ENCODE measurements around the gene TAS1R2. TPM values are rescaled to one million over a fixed set of nuclear protein-coding genes. Genes with fewer than 3 reads are reported as not detected.

TAS1R2 gene
- total and polyA plus RNA-seq, 9 of the 15 experiments (the other 6 are each of a cell fraction or from before 2014, with no cell fraction given) = not detected

DNA sequence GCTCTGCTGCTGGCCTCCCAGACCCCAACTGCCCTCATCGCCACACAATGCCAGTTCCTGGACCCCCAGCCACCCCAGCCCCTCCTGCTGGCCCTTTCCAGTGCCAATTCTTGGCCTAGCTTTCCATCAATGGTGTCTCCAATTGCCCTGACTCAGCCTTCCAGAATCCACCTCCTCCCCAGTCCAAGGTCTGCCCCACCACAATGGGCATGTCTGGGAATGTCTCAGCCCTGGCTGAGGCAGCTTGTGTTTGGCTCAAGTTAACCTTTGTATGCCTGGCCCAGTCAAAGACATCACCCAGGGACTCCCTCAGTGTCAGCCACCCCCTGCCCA is 26.5 kb upstream of the TAS1R2 start:
- 89% methylated on average over 1 of the region's 1 CpG for WGBS (ENCODE audit: insufficient coverage, low coverage, missing lambda C conversion rate)
- DNase-seq (ENCODE audit: extremely low read depth in 1 of 4, low spot score in 3 of 4) (no peak), FAIRE-seq (no peak), ATAC-seq (no peak)
- Histone ChIP-seq H3K9me3 (replicated peaks; ENCODE audit: control insufficient read depth, insufficient read depth, low read depth, low read length) (no peaks in the 10 kb centered on the region), H3K4me3 (no peak overlapping the region), H3K36me3 (ENCODE audit: control insufficient read depth, insufficient read depth, low read length) (peaks cover 12% of the 10 kb centered on the region; the same call in 1 of the 3 replicates), H3K27ac (ENCODE audit: extremely low read depth, low read depth, low read length) (no peak overlapping the region), H2AFZ (ENCODE audit: low read depth, low read length) (no peak overlapping the region), H3K79me2 (ENCODE audit: control insufficient read depth, insufficient read depth, low read length) (no peaks in the 10 kb centered on the region), H3K9me1 (ENCODE audit: control insufficient read depth, insufficient read depth, low read length) (no peaks in the 10 kb centered on the region), H3K9ac (ENCODE audit: insufficient read depth in 1 of 2, low read depth in 2 of 2, low read length in 2 of 2) (no peak overlapping the region), H3K27me3 (ENCODE audit: control insufficient read depth in 2 of 2, insufficient read depth in 2 of 2, low read length in 2 of 2) (no peaks in the 10 kb centered on the region), H3K4me2 (ENCODE audit: insufficient read depth, low read length) (no peak overlapping the region), H4K20me1 (replicated peaks; ENCODE audit: control insufficient read depth, insufficient read depth, low read length) (peaks cover 3% of the 10 kb centered on the region; the same call in 1 of the 2 replicates), H3K4me1 (replicated peaks in 1 of 2; ENCODE audit: control insufficient read depth in 2 of 2, insufficient read depth in 2 of 2, low read length in 2 of 2) (peaks cover 0 to 5% of the 10 kb centered on the region in 2 experiments; a peak in 1 of 5 replicates)
- CTCF ChIA-PET (ENCODE audit: low intra/inter-chr PET ratio) = interaction anchor here (7.0 kb wide), 1 partner anchor 26 kb away, joined by 108 read pairs; no protein-coding TSS in a partner anchor
- POLR2A ChIA-PET = no interaction called here
- in situ Hi-C loops (cut with MboI) = loop anchor here (10.0 kb wide), 2 partner anchors 359 to 769 kb away; no protein-coding TSS in a partner anchor
- no TSS peak for BruUV-seq (replicated peaks)
- intact Hi-C loops (cut with micrococcal nuclease) = no loop called here
- TF ChIP-seq ELK1 (CRISPR knock-in tag; IDR thresholded peaks at IDR 0.05) (no peak), CHCHD3 (CRISPR knock-in tag; IDR thresholded peaks at IDR 0.05) (no peak), ZNF445 (CRISPR knock-in tag; IDR thresholded peaks at IDR 0.05; ENCODE audit: low read depth) (no peak), ZNF77 (CRISPR knock-in tag; IDR thresholded peaks at IDR 0.05) (no peak), SREBF1 (IDR thresholded peaks at IDR 0.05; ENCODE audit: borderline replicate concordance, low read depth, low read length) (no peak), PRDM10 (IDR thresholded peaks at IDR 0.05; ENCODE audit: partially characterized antibody) (no peak), KDM2B (CRISPR knock-in tag; IDR thresholded peaks at IDR 0.05) (no peak), ZNF740 (CRISPR knock-in tag; IDR thresholded peaks at IDR 0.05) (no peak), ZNF740 (tag; IDR thresholded peaks at IDR 0.05) (no peak), ZC3H4 (CRISPR knock-in tag; IDR thresholded peaks at IDR 0.05; ENCODE audit: borderline replicate concordance) (no peak), ZFX (CRISPR knock-in tag; IDR thresholded peaks at IDR 0.05) (no peak), SMARCB1 (IDR thresholded peaks at IDR 0.05; ENCODE audit: insufficient read length, low read depth) (no peak), ZNF695 (CRISPR knock-in tag; IDR thresholded peaks at IDR 0.05) (no peak), ELF1 (tag; IDR thresholded peaks at IDR 0.05) (no peak)
- TF ChIP-seq, protein P1, sequence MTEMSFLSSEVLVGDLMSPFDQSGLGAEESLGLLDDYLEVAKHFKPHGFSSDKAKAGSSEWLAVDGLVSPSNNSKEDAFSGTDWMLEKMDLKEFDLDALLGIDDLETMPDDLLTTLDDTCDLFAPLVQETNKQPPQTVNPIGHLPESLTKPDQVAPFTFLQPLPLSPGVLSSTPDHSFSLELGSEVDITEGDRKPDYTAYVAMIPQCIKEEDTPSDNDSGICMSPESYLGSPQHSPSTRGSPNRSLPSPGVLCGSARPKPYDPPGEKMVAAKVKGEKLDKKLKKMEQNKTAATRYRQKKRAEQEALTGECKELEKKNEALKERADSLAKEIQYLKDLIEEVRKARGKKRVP (CRISPR knock-in tag; IDR thresholded peaks at IDR 0.05) = no peak
- TF ChIP-seq, protein P2, sequence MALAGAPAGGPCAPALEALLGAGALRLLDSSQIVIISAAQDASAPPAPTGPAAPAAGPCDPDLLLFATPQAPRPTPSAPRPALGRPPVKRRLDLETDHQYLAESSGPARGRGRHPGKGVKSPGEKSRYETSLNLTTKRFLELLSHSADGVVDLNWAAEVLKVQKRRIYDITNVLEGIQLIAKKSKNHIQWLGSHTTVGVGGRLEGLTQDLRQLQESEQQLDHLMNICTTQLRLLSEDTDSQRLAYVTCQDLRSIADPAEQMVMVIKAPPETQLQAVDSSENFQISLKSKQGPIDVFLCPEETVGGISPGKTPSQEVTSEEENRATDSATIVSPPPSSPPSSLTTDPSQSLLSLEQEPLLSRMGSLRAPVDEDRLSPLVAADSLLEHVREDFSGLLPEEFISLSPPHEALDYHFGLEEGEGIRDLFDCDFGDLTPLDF (CRISPR knock-in tag; IDR thresholded peaks at IDR 0.05) = no peak
